HG03039 (cell line): ENCODE results near the gene KCNJ9.
"Not testable (repeated sequence)": the region's sequence is repeated elsewhere in the genome, so short reads cannot be mapped to it uniquely, and the experiment has no call there.

Experiments used
- ATAC-seq: cut with Tn5 transposase; IDR thresholded peaks from one replicate; pipeline ENCODE4 v1.9.1; 2021; ENCODE audit warnings: mild to moderate bottlenecking, moderate library complexity; ENCODE audit not compliant: unreplicated experiment

The KCNJ9 gene

DNA sequence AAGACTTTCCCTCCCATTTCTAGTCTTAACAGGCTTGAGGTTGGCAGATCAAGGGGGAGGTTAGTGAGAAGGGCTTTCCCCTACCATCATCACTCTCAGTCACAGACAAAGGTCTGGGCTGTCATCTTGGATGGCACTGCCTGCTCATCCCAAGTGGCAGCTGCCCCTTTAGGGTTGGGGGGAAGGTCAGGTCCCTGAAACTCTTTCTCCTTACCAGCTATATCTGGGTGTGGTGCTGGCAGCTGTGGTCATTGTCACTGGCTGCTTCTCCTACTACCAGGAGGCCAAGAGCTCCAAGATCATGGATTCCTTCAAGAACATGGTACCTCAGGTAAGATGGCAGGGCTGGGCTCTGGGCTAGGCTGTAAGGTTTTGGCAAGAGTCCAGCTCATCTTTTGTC is 42.4 kb downstream of the KCNJ9 start:
- no peak for ATAC-seq

DNA sequence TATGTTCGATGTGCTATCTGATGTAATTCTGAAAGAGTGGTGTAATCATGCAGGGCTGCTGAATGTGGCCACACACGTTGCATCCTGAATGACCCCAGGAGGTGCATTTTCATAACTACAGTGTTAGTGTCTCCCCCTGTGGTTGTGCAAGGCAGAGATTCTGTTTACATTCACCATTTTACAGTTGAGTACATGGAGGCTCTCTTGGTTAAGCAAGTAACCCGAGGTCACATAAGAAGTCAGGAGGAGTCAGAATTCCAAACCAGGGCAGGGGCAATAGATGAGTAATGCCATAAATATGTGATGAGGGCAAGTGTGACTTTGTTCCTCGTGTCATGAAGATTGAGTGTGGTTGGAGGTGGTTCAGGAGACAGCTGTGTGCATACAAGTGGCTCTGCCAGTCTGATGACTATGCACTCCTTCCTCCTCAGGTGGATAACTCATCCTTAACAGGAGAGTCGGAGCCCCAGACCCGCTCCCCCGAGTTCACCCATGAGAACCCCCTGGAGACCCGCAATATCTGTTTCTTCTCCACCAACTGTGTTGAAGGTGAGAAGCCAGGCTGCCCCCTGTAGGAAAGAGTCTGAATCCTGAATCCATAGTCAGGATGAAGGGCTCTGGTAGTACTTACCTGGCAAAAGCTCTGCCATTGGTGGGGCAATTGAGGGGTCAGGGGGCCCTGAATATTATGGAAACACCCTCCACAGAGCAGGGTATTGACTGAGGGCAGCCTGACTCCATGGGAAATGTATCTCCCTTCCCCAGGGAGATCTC is 43.6 kb downstream of the KCNJ9 start:
- ATAC-seq = no peak

DNA sequence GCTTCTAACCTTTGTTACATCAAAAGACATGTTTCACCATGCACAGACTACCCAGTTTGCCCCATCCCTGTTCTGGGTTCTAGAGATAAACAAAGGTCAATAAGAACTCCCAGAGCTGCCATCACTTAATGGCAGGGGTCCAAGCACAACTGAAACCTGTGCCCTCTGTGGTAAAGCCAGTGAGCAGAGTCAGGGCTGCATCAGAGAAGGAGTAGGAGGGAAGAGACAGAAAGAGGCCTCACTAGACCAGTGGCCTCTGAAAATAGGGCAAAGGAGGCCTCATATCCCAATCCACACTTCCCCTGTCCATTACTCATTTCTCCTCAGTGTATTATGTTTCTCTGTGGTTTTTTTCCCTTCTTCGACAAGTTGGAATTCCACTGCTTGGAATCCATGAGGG is 44.4 kb downstream of the KCNJ9 start:
- ATAC-seq = no peak

DNA sequence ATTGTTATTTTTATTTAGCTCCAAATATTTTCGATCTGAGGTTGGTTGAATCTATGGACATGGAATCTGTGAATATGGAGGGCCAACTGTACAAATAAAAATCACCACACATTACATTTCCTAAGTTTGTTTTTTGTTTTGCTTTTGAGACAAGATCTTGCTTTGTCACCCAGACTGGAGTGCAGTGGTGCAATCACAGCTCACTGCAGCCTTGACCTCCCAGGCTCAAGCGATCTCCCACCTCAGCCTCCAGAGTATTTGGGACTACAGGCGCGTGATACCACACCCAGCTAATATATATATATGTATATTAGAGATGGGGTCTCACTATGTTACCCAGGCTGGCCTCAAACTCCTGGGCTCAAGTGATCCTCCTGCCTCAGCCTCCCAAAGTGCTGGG is 45.0 kb downstream of the KCNJ9 start:
- not testable (repeated sequence) for ATAC-seq

DNA sequence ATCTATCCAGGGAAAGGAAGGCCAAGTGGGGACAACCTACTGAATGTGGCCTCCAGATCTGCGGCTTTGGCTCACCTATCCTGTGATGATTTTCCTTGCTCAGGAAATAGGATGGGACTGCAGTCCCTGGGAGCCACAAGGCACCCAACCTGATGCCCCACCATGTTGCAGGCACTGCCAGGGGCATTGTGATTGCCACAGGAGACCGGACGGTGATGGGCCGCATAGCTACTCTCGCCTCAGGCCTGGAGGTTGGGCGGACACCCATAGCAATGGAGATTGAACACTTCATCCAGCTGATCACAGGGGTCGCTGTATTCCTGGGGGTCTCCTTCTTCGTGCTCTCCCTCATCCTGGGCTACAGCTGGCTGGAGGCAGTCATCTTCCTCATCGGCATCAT is 46.0 kb downstream of the KCNJ9 start:
- ATAC-seq = no peak

DNA sequence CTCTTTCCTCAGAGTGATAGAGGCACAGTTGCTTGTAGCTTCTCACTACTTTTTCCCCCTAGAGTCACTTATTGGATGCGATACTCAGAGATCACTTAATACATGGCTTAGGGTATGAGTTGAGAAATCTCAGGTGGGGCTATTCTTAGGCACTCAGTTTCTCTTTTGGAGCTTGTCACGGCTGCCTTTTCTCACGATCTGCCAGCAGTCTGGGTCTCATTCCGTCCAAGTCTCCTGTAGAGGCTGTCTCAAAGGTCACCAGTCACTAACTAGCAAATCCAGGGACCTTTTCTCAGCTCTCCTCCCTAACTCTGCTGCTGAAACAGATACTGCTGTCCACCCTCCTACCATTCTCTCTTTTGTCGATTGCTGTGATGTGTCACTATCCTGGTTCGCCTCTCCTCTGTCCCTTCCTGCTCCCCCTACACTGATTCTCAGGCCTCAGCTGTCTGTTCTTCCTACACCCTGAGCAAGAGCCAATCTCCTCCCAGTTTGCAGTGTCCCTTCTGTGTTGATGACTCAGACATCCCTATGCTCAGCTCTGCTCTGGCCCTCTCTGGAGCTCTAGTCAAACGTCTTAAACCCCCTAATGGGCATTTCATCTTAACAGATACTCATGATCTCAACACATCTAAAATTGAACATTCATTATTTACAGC is 46.7 kb downstream of the KCNJ9 start:
- no peak for ATAC-seq

DNA sequence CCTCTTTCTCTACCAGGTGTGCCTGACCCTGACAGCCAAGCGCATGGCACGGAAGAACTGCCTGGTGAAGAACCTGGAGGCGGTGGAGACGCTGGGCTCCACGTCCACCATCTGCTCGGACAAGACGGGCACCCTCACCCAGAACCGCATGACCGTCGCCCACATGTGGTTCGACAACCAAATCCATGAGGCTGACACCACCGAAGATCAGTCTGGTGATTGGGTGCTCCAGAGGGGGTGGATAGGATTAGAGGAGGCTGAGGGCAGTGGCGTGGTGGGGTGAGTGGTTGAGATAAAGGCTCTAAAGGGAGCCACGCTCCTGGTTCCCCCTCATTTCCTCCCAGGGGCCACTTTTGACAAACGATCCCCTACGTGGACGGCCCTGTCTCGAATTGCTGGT is 47.3 kb downstream of the KCNJ9 start:
- ATAC-seq = no peak

DNA sequence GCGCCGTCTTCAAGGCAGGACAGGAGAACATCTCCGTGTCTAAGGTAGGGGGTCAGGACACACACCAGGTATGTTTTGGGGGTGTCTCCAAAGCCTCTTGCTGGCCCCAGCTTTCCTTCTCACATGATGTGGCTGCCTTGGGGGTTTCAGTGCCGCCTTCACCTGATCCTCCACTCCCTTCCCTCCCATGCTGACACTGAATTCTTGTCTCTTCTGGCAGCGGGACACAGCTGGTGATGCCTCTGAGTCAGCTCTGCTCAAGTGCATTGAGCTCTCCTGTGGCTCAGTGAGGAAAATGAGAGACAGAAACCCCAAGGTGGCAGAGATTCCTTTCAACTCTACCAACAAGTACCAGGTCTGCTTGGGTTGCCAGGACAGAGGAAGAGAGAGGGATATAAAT is 47.7 kb downstream of the KCNJ9 start:
- no peak for ATAC-seq

DNA sequence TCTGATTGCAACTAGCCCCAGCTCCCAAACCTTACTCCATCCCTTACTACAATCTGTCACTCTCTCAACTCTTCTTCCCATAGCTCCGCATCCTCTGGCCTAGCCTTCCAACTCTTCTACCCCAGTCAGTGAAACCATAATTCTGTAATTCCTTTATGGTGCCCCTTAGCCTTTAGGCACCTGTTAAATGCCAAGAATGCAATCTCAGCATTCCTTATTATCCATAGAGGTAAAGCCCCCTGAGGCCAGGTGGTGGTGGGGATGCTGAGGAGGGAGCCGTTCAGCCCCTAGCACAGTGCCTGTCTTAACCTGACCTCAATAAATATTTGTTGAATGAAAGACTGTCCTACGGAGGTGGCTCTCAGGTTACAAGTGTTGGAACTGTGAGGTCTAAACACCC is 48.2 kb downstream of the KCNJ9 start:
- ATAC-seq = no peak

DNA sequence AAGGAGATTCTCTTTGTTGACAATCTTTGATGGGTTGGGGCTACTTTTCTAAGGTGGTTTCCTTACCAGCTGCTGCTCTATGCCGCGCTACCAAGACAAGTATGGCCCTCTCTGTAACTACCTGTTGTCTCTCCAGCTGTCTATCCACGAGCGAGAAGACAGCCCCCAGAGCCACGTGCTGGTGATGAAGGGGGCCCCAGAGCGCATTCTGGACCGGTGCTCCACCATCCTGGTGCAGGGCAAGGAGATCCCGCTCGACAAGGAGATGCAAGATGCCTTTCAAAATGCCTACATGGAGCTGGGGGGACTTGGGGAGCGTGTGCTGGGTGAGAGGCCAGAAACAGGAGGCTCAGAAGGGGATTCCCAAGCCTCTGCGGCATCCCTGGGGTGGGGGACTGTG is 48.6 kb downstream of the KCNJ9 start:
- ATAC-seq = no peak

DNA sequence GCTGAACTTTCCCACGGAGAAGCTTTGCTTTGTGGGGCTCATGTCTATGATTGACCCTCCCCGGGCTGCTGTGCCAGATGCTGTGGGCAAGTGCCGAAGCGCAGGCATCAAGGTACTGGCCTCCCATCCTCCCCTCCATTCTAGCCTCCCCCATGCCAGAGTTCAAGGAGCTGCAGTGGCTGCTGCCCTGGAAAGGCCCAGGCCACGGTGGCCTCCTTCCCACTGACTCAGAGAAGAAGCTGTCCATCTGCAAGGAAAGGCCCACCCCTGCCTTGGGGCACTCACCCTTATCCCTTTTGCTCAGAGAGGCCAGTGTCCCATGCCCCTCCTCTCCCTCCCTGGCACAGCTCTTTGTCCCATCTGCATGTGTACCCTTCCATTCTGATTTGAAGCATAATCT is 49.1 kb downstream of the KCNJ9 start:
- no peak for ATAC-seq

DNA sequence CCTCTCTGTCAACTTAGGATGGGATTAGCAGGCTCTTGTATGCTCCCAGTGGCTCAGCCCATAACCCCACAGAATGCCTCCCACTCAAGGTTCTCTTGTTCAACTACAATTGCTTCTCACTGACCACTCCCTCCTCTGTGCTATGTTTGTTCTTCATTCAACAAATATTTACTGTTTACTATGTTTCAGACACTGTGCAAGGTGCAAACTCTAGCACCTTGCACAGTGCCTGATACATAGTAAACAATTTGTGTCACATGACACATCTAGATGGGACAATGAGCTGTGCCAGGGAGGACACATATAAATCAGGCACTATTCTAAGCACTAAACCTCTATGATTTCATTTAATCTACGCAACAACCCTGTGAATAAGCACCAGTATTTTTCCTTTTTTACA is 49.6 kb downstream of the KCNJ9 start:
- ATAC-seq = no peak

DNA sequence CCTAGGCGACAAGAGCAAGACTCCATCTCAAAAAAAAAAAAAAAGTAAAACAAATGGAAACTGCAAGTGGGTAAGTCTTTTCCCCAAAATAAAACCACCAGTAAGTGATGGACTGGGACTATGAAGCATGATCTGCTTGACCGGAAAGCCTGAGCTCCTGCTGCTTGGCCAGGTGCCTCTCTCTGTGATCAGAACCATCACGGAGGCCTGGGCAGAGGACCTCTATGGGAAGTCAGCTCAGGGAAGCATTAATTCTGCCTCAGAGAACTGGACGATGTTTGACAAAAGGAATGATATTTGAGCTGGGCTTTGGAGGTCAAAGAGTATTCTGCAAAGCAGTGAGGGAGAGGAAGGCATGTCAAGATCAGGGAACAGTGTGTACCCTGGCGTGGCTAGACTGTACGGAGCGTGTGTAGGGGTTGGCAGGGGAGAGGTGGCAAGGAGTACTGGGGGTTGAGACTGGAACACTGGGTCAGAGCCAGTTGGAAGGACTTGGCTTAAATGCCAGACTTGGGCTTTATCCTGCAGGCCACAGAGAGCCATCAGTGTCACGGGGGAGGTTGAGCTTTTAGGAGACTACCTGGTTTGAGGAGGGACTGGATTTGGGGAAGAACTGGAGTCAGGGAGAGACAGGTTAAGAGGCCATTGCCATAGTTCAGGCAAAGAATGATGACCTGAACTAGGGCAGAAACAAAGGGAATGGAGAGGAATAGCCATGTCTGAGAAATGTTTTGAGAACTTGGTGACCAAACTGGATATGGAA is 50.6 kb downstream of the KCNJ9 start:
- ATAC-seq = no peak

DNA sequence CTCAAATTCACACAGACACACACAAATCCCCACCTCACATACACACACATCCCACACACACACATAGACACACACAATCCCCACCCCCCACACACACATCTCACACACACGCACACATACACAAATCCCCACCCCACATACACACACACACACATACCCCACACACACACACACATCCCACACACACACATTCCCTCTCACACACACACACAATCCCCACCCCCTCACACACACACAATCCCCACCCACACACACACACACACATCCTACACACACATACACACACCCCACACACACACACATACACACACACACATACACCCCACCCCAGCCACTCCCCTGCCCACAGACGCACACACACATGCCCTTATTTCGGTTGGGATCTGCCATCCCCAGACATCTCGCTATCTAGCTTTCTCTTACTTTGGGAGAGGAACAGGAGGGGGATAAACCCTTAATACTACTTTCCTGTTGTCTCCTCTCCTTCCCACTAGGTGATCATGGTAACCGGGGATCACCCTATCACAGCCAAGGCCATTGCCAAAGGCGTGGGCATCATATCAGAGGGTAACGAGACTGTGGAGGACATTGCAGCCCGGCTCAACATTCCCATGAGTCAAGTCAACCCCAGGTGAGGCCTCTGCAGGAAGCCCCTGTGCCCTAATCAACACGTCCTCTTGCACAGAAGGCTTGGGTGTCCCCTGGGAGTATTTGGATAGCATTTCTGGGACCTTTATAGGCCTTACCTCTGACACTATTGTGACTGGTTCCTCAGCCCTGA is 52.8 kb downstream of the KCNJ9 start:
- ATAC-seq = no peak

DNA sequence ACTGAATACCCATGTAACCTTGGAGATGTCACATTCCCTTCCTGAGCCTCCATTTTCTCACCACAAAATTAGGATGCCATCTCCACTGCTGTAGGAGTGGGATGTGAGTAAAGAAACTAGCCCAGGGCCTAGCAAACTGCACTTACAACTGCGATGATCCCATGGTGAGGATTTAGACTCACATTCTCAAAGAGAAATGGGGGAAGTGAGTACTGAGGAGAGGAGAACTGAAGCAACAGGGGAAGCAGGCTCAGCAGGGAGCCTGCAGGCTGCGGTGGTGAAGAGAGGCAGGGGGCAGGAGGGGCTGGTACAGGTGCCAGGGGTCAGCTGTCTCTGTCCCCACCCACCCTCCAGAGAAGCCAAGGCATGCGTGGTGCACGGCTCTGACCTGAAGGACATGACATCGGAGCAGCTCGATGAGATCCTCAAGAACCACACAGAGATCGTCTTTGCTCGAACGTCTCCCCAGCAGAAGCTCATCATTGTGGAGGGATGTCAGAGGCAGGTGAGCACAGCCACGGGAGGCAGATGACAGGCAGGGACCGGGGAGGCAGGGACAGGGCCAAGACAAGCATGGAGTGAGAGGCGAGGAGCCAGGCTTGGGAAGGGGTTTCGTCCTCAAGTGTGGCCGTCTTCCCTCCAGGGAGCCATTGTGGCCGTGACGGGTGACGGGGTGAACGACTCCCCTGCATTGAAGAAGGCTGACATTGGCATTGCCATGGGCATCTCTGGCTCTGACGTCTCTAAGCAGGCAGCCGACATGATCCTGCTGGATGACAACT is 53.6 kb downstream of the KCNJ9 start:
- no peak for ATAC-seq

DNA sequence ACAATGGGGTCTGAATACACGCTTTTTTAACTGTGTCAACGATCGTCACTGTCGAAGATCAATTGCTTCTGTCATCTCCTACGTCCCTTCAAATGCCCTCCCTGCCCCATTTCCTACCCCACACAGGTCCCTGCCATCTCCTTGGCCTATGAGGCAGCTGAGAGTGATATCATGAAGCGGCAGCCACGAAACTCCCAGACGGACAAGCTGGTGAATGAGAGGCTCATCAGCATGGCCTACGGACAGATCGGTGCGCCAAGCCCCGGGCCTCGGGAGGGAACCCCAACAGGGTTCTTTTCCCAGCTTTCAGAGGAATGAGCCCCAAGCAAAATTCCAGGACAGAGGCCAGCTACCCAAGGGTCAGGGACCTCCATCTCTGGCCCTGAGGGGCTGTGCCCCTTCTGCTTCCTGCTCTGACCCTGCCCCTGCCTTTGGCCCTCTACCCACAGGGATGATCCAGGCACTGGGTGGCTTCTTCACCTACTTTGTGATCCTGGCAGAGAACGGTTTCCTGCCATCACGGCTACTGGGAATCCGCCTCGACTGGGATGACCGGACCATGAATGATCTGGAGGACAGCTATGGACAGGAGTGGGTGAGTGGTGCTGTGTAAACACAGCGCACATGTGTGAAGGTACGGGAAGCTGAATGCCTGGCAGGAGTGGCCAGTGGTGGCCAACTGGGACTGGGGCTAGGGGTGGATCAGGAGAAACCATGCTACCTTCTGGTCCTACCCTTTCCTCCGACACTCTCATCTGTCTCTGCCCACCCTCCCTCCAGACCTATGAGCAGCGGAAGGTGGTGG is 55.0 kb downstream of the KCNJ9 start:
- ATAC-seq = no peak

DNA sequence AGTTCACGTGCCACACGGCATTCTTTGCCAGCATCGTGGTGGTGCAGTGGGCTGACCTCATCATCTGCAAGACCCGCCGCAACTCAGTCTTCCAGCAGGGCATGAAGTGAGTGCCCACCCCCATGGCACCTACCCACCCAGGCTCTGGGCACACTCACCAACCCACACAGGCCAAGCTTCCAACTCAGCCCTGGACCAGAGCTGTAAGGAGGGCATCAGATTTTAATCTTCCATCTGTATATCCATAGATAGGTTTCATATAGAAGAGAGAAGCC is 55.5 kb downstream of the KCNJ9 start:
- ATAC-seq = no peak

DNA sequence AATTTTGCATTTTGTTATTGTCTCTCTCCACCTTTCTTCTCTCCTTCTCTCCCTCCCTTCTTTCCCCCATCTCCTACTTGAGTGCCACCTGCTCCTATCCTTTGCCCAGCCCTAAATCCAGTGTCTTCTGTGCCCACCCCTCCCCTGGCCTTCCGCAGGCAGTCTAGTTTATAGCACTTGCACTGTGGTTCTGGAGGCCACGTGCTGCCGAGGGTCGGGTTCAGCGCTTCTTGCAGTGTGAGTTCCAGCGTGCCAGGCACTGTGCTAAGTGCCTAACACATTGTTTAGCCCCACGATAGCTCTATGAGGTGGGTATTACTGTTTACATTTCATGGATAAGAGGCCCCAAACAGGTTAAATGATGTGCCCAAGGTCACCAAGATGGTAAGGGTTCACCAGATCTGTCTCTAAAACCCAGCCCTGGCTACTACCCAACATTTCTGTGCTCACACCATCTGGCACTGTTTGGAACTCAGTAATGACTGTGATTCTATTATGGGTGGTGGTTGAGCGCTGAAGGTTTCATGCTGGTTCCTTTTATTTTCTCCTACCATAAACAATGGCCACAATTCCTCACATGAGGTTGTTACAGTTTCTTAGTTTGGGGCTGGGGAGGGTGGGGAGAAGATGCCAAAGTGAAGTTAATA is 56.0 kb downstream of the KCNJ9 start:
- ATAC-seq = no peak

DNA sequence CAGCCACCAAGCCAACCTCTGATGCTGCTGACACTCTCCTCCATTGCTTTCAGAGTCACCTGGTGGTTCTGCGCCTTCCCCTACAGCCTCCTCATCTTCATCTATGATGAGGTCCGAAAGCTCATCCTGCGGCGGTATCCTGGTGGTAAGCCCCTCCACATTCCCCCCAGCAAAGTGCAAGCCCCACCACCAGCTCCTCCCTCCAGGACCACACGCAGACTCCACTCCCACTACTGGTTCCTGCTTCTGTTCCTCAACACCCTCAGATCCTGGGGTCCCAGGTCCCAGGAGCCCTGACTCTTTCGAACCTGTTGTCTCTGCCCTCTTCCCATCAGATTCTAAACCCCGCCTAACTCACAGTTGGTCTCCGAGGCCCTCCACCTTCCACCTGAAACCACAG is 58.5 kb downstream of the KCNJ9 start:
- no peak for ATAC-seq
